LNCAP (cell line): ENCODE results near the gene PQBP1.

Source experiments
- TF ChIP-seq, protein P1 (sequence below): fragments of 450-650 bp; IDR thresholded peaks from 2 replicates; pipeline ENCODE4 v1.5.1; 2017; ENCODE audit warnings: mild to moderate bottlenecking

Gene PQBP1

DNA sequence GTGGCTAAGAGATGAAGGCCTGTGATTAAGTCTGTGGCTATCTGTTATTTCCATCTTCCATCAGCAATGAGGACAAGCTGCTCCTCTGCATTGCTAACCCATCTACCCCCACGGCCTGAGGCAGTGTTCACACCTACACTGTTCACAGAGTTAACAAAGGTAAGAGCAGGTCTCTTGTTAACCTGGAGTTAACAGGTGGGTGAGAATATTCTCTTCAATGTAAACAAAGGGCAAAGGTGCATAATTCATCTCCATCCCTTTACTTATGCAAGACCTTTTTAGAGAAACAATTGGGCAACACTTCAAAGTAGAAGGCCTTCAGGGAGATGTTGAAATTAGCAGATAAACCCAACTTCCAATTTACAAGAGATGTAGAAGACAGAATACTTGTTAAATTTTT lies 10.9 kb downstream of the PQBP1 start:
- TF ChIP-seq, protein P1, sequence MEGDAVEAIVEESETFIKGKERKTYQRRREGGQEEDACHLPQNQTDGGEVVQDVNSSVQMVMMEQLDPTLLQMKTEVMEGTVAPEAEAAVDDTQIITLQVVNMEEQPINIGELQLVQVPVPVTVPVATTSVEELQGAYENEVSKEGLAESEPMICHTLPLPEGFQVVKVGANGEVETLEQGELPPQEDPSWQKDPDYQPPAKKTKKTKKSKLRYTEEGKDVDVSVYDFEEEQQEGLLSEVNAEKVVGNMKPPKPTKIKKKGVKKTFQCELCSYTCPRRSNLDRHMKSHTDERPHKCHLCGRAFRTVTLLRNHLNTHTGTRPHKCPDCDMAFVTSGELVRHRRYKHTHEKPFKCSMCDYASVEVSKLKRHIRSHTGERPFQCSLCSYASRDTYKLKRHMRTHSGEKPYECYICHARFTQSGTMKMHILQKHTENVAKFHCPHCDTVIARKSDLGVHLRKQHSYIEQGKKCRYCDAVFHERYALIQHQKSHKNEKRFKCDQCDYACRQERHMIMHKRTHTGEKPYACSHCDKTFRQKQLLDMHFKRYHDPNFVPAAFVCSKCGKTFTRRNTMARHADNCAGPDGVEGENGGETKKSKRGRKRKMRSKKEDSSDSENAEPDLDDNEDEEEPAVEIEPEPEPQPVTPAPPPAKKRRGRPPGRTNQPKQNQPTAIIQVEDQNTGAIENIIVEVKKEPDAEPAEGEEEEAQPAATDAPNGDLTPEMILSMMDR, result no peak

DNA sequence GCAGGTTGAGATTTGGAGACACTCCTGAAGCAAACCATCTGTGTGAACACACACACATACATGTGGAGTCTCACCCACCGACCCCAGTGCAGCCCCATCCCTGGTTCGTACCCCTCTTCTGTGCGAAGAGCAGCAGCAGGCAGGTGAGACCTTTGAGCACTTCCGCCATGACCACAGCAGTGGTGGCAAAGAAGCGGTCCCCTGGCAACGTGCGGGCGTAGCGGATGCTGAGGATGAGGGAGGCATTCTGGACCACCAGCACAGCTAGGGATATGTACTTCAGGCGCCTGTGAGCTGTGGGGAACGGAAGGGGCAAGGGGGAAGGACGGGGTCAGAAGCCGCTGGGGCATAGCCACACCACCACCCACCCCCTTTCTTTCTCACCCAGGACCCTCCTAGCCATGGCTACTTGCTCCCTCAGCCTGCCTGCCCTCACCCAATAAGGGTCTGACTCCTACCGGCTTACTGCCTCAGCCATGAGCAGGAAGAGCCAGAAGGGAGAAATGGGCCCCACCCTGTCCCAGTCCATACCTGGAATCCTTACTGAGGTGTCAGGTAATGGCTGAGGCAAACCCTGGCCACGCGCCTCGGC lies 12.1 kb downstream of the PQBP1 start:
- TF ChIP-seq, protein P1, result no peak

DNA sequence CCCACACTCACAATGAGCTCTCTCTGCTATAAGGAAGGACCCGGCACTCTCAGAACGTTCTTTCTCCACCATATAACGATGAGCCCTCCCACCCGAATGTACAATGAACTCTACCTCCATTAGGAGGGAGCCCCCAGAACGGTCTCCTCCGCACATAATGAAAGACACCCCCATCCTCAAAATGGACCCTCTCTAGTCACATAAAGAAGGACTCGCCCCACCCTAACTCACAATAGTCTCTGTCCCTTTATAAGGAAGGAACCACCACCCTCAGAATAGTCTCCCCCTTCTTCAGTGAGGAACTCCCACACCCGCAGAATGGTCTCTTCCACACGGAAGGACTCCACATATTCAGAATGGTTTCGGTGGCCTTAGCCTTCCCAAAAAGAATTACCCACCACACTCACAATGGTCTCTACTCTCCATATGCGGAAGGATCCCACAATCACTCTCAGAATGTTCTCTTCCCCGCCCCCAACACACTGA lies 13.2 kb downstream of the PQBP1 start:
- TF ChIP-seq, protein P1, result no peak

DNA sequence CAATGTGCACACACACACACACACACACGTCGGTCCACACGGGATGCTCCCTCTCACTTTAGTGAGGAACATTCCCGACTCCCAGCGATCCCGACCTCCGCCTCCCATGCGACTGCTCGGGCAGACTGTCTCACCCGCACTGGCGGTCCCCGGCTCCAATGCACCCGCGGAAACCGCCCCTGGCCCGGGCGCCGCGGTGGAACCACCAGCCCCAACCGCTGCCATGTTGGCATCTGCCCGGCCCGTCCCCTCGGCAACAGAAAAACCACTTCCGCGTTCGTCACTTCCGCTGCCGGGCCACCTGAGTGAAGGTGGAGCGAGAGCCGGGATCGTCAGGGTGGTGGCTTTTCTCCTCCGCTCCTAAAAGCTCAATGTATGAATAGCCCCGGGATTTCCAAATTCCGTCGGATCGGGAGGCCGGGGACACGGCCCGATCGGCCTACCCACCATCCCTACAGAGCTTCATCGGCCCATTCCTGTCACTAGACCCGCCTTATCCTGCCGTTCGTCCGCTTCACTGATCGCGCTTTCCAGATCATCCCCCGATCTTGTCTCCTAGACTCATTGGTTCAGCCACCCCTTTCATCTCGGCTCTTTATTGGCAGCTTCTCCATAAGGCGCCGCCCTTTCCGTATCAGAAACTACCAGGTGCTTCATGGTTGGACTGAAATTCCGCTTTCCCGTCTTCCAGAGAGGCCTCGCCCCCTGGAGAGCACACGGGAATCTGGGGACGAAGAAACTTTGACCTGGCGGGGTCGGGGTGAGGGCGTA lies 13.9 kb downstream of the PQBP1 start, which contains the start of gene SLC35A2:
TSS of gene SLC35A2 (minus strand) at position 235 of the 771 bp plus-strand sequence. CDS start at position 225, 10 bp downstream.
- TF ChIP-seq, protein P1, result no peak

DNA sequence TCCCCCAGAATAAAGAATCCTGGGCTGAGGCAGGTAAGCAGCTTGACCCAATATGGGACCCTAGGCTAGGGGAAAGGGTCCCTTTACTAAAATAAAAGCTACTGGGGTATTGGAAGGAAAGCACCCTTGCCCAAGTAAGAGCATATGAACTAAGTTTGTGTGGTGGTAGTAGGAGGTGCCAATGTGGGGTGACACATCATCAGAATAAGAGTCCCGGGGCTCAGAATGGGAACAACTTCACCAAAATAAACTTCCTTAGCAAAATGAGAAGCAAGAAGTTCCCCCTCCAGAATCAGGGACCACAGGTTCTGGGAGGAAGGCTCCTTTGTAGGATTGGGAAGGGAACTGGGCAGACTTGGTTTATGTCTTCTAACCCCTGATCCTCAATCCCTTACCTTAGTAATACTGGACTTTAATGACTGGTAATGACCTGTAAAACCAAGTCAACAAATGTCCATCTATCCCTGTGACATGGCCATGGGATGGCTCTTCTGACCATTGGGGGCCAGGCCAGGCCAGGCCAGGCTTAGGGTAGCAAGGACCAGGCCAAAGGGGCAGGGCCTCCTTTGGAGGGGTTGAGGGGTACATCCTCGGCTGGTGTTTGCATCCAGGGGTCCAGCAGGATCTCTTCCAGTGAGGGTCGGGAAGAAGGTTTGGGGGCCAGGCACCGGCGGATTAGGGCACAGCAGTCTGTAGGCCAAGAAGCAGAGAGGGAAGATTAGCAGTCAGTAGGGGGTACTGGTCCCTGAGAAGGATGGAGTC lies 16.1 kb downstream of the PQBP1 start:
- TF ChIP-seq, protein P1, result no peak

DNA sequence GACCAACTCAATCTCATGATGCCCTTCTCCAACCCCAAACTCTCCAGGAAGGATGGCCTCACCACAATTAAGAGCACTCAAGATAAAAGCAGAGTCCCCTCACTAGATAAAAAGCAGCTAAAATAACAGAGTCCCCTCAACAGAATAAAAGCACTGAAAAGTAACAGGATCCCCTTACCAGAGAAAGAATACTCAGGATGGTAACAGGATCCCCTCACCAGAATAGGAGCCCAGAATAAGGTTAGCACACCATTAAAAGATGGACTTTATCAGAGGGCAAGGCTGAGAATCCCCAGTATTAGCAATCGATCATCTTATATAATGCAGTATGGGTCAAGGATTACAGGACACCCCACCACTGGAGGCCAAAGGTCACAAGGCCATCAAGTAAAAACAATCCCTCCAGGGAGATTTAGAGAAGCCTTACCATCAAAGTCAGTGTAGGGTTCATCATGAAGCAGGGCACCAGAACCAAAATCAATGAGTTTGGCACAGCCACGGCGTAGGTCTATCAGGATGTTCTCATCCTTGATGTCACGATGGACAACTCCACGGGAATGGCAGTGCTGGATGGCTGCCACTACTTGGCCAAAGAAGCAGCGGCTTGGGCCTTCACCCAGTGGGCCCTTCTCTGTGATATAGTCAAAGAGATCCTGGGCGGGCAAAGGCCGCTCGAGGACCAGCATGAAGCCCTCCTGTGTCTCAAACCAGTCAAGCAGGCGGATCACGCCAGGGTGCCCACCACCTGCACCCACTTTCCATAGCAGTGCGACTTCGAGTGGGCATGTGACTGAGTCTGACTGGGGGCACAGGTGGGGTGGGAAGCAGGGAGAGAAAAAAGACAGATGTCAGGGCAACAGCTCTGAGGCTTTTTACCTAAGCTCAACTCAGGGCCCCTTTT lies 17.1 kb downstream of the PQBP1 start:
- TF ChIP-seq, protein P1, result no peak
